Smooth muscle cell (in vitro differentiated cells): ENCODE results near the gene CFHR2. TPM values are rescaled to one million over a fixed set of nuclear protein-coding genes. Genes with fewer than 3 reads are reported as not detected.

Source experiments
- DNase-seq: peaks from one replicate; lab custom pipeline; 2025; ENCODE audit not compliant: unreplicated experiment; lab: John Stamatoyannopoulos, UW
- H2AFZ ChIP-seq: fragments of 200-600 bp; sonication (generic); 2 replicates; pipeline ENCODE4 v1.6.0; 2016; ENCODE audit warnings: antibody characterized with exemption, low read depth, mild to moderate bottlenecking
- H3F3A ChIP-seq: fragments of 200-600 bp; sonication (generic); 2 replicates; pipeline ENCODE4 v1.6.0; 2017; ENCODE audit warnings: antibody characterized with exemption, low read depth
- H3K27ac ChIP-seq: fragments of 200-600 bp; sonication (generic); 2 replicates; pipeline ENCODE4 v1.5.1; 2016; ENCODE audit warnings: low read depth, mild to moderate bottlenecking
- H3K27me3 ChIP-seq: fragments of 200-600 bp; sonication (generic); 2 replicates; pipeline ENCODE4 v1.6.1; 2016; ENCODE audit warnings: low read depth, mild to moderate bottlenecking
- H3K36me3 ChIP-seq: fragments of 200-600 bp; sonication (generic); 2 replicates; pipeline ENCODE4 v1.5.1; 2016; ENCODE audit warnings: low read depth
- H3K4me1 ChIP-seq: fragments of 200-600 bp; sonication (generic); 2 replicates; pipeline ENCODE4 v1.5.1; 2016; ENCODE audit warnings: low read depth
- H3K4me2 ChIP-seq: fragments of 200-600 bp; sonication (generic); 2 replicates; pipeline ENCODE4 v1.6.0; 2016; ENCODE audit warnings: mild to moderate bottlenecking
- H3K4me3 ChIP-seq: fragments of 200-600 bp; sonication (generic); 2 replicates; pipeline ENCODE4 v1.5.1; 2016; ENCODE audit warnings: mild to moderate bottlenecking
- H3K79me2 ChIP-seq: fragments of 200-600 bp; sonication (generic); 2 replicates; pipeline ENCODE4 v1.6.0; 2016; ENCODE audit warnings: low read depth, mild to moderate bottlenecking
- H3K9ac ChIP-seq: fragments of 200-600 bp; sonication (generic); 2 replicates; pipeline ENCODE4 v1.6.0; 2016; ENCODE audit warnings: low read depth
- H3K9me3 ChIP-seq: fragments of 200-600 bp; sonication (generic); replicated peaks from 2 replicates; pipeline ENCODE4 v1.5.1; 2016; ENCODE audit warnings: low read depth
- H4K20me1 ChIP-seq: fragments of 200-600 bp; sonication (generic); 2 replicates; pipeline ENCODE4 v1.6.0; 2016; ENCODE audit warnings: low read depth
- CTCF ChIP-seq: fragments of 200-600 bp; sonication (generic); IDR thresholded peaks from 2 replicates; pipeline ENCODE4 v1.5.1; 2017; ENCODE audit warnings: borderline replicate concordance, mild to moderate bottlenecking, antibody characterized with exemption; ENCODE audit not compliant: insufficient read depth, poor library complexity, severe bottlenecking
- WGBS: methylation state at CpG from one replicate; pipeline ENCODE4 v1.1.7; 2016; ENCODE audit warnings: low lambda C conversion rate; 5-methylcytosine and 5-hydroxymethylcytosine counted together
- polyA plus RNA-seq: library from polyadenylated mRNA; unstranded; fragments of >200 nt; fragmentation: Nextera tagmentation; extraction: Ambion mirVana; gene quantifications from 2 replicates; pipeline ENCODE4 v1.2.1, GENCODE V29; 2016
- total RNA-seq: library from RNA; depleted of rRNA; stranded (reverse); fragments of >200 nt; gene quantifications from 2 replicates; pipeline ENCODE4 v1.2.3, GENCODE V29; 2014

Gene CFHR2
- total and polyA plus RNA-seq, 2 experiments from 2014 or later: not detected

GRCh38 chr1:196951711-196952394 lies 8.3 kb downstream of the CFHR2 start:
- Histone ChIP-seq H3K27ac (no peak overlapping the region), H3F3A (no peaks in the 10 kb centered on the region), H3K36me3 (no peaks in the 10 kb centered on the region), H3K27me3 (no peaks in the 10 kb centered on the region), H3K4me1 (no peaks in the 10 kb centered on the region), H3K9ac (no peak overlapping the region), H3K9me3 (no peaks in the 10 kb centered on the region), H3K4me2 (no peak overlapping the region), H3K4me3 (no peak overlapping the region), H2AFZ (no peak overlapping the region), H4K20me1 (no peaks in the 10 kb centered on the region), H3K79me2 (no peaks in the 10 kb centered on the region)
- 80% methylated on average over 2 of the region's 2 CpGs for WGBS
- DNase-seq: no peak
- TF ChIP-seq CTCF: no peak

DNA sequence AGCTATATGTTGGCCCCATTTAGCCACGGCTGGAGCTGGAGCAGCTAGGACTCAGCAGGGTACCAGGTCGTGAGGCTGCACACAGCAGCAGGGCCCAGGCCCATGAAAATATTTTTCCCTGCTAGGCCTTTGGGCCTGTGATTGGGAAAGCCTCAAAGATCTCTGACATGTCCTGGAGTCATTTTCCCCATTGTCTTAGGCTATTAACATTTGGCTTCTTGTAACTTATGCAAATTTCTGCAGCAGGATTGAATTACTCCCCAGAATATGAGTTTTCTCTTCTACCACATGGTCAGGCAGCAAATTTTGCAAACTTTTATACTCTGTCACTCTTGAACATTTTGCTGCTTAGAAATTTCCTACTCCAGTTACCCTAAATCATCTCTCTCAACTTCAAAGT lies 11.2 kb downstream of the CFHR2 start:
- no peak overlapping the region for H3K4me3 ChIP-seq
- DNase-seq: no peak

GRCh38 chr1:196955926-196956325 lies 12.4 kb downstream of the CFHR2 start:
- H4K20me1 ChIP-seq: no peaks in the 10 kb centered on the region
- 95% methylated on average over 1 of the region's 1 CpG for WGBS
- H3K4me3 ChIP-seq: no peak overlapping the region
- H3K27me3 ChIP-seq: no peaks in the 10 kb centered on the region
- TF ChIP-seq CTCF: no peak
- no peak overlapping the region for H3K4me2 ChIP-seq
- H3K36me3 ChIP-seq: no peaks in the 10 kb centered on the region
- no peak overlapping the region for H2AFZ ChIP-seq
- H3K79me2 ChIP-seq: no peaks in the 10 kb centered on the region
- H3F3A ChIP-seq: no peaks in the 10 kb centered on the region
- DNase-seq: no peak
- no peaks in the 10 kb centered on the region for H3K9me3 ChIP-seq
- H3K9ac ChIP-seq: no peak overlapping the region
- H3K27ac ChIP-seq: no peak overlapping the region
- no peaks in the 10 kb centered on the region for H3K4me1 ChIP-seq

More for the DNA sequence above, 11.2 kb downstream of the CFHR2 start:
- Histone ChIP-seq H3K27me3 (no peaks in the 10 kb centered on the region), H3K4me1 (no peaks in the 10 kb centered on the region), H3F3A (no peaks in the 10 kb centered on the region), H3K4me2 (no peak overlapping the region), H3K36me3 (no peaks in the 10 kb centered on the region), H3K9me3 (no peaks in the 10 kb centered on the region), H3K9ac (no peak overlapping the region), H2AFZ (no peak overlapping the region), H4K20me1 (no peaks in the 10 kb centered on the region), H3K27ac (no peak overlapping the region), H3K79me2 (no peaks in the 10 kb centered on the region)
- WGBS: 85% methylated on average over 2 of the region's 2 CpGs
- no peak for TF ChIP-seq CTCF

- Histone ChIP-seq H3K4me1 (no peaks in the 10 kb centered on the region), H3K9ac (no peak overlapping the region), H2AFZ (no peak overlapping the region), H3F3A (no peaks in the 10 kb centered on the region), H3K36me3 (no peaks in the 10 kb centered on the region), H3K27ac (no peak overlapping the region), H3K79me2 (no peaks in the 10 kb centered on the region), H3K4me2 (no peak overlapping the region), H3K27me3 (no peaks in the 10 kb centered on the region), H3K9me3 (no peaks in the 10 kb centered on the region), H3K4me3 (no peak overlapping the region), H4K20me1 (no peaks in the 10 kb centered on the region)
- WGBS: 80% methylated on average over 3 of the region's 3 CpGs
- DNase-seq: no peak
- TF ChIP-seq CTCF: no peak
Observed at GRCh38 chr1:196960854-196961253, 17.3 kb downstream of the CFHR2 start.
